SKM-1 treated with dmso at 0.1 percent for 144 hours (cell line): ENCODE data around the gene NUDC.
"Not testable (repeated sequence)": the region's sequence is repeated elsewhere in the genome, so short reads cannot be mapped to it uniquely, and the experiment has no call there.

Experiments used
- DNase-seq: peaks from one replicate; lab custom pipeline; 2025; ENCODE audit not compliant: unreplicated experiment; lab: John Stamatoyannopoulos, UW

The NUDC gene

DNA sequence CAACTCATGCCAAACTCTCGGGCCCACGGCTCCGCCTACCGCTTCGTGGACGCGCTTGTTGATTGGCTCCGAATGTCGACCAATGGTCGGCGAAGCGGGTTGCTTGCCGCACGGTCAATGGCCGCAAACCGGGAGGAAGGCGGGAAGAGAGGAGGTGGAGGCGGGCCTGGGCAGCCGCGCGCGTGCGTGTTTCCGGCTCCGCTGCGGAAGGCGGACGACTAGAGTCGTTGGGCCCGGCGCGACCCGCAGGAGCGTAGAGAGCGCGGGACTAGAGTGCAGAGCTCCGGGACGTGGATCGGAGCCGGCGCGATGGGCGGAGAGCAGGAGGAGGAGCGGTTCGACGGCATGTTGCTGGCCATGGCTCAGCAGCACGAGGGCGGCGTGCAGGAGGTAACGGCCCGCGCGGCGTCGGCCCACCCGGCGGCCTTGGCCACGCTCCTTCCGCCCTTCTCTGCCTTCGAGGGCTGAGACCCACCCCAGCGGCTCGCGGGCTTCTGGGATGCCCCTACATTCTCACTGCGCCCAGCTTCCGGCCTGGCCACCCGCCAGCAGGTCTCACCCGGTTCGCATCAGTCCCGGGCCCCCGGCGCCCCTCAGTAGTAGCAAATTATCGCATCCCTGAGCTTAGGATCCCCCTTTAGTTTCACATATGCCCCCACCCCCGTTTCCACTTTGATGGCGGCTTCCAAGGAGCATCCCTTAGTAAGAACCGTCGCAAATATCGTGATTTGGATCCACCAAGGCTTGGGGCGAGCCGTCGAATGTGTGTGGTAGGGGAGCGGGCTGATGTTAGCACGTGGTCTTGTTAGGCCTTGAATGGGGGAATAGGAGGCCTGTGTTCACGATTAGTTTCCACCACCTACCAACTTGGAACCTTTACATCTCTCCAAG lies at the start of gene NUDC:
Gene NUDC (plus strand): TSS at position 204 of the 891 bp plus-strand sequence. CDS start 106 bp downstream, at position 310.
- peak; percentile 93 for DNase-seq

DNA sequence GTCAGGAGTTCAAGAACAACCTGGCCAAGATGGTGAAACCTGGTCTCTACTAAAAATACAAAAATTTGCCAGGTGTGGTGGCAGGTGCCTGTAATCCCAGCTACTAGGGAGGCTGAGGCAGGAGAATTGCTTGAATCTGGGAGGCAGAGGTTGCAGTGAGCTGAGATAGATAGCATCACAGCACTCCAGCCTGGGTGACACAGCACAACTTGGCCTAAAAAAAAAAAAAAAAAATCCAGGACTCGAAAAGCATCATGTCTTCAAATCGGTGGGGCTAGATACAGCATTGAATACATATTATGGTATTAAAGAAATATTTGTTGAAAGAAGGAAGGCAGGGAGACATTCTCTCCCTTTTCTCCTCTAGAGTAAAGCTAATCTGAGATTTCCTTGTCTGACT lies 48.4 kb upstream of the NUDC start:
- not testable (repeated sequence) for DNase-seq

DNA sequence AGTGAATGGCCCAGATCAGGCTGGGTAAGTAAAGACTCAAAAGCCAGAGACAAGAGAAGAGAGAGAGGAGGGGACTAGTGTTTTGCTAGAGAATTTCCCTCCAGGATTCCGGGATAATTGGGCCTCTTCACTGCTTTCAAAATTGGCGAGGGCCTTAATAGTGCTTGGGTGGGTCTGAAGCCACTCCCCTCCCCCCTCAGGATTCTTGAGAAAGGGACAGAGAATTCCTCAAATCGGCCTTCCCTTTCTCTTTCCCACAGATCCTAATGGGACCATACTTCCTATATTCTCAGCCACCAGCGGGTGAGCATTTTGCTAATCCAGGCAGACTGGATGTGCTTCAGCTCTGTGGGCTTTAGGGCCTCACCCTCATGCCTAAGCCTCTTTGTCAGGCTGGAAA lies 46.6 kb upstream of the NUDC start:
- DNase-seq, result no peak

DNA sequence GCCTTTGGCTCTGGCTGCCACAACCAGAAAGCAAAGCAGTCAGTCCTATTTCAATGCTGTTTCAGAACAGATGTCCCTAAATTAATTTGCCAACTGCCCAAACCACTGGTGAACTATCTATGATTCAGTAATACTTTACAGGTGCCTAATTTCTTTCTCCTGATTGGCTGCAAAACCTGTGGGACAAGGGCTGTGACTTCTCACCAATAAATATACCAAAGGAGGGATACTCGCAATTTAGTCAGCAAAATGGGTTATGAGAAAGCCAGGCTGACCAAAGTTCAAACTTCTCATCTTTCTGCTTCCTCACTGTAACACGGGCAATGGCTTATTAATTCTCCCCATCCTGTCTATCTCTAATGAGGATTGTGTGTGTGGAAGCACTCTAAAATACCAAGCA lies 44.2 kb upstream of the NUDC start:
- no peak for DNase-seq

DNA sequence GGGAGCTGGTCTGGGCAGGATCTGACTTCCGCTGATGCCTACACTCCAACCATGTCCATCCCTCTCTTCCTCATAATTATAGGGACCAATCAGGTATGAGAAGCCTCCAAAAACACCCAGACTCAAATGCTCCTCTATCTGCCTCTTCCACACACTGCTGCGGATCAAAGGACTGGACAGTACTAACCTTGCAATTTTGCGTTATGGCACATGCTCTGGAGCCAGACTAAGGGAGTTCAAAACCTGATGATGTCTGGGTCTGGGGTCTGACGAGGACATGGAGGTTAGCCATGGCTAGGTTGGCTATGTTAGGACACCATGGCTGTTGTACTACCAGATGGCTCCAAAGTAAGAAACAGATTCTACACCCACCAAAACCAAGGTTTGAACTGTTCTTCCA lies 41.8 kb upstream of the NUDC start:
- DNase-seq, result no peak

DNA sequence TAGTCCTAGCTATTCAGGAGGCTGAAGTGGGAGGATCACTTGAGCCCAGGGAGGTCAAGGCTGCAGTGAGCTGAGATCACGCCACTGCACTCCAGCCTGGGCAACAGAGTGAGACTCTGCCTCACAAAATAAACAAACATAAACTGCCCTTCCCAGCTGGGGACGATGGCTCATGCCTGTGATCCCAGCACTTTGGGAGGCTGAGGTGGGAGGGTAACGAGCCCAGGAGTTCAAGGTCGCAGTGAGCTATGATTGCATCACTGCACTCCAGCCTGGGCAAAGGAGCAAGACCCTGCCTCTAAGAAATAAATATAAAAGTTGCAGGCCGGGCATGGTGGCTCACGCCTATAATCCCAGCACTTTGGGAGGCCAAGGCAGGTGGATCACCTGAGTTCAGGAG lies 39.9 kb upstream of the NUDC start:
- DNase-seq, result not testable (repeated sequence)

DNA sequence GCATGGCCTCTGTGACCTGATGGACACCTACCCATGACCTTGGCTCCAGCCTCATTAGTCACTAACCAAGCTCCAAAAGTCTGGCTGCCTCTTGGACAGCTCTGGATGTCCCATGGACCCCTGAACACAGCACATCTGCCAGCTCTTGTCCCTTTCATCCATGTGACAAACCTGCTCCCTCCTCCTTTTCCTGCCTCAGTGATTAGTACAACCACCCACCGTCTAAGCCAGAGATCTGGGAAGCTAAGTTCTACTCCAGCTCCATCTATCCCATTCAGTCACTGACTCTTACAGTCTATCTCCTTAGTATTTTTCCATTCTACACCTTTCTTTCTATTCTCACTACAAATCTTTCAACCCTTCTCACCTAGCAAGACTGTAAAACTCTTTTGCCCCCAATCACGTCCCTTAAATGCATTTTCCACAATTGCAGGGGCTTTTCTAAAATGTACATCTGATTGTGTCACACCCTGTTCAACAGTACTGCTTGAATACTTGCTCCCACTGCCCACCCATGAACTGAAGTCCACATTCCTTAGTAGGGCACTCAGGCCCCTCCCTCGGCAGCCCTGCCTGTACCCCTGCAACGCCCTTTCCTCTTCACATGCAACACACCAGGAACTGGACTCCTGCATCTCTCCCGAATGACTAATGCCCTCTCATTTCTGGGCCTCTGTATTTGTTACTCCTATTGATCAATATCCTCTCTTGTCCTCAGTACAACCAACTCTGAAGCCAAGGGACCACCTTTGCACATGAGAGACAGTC lies 38.7 kb upstream of the NUDC start:
- DNase-seq, result no peak

DNA sequence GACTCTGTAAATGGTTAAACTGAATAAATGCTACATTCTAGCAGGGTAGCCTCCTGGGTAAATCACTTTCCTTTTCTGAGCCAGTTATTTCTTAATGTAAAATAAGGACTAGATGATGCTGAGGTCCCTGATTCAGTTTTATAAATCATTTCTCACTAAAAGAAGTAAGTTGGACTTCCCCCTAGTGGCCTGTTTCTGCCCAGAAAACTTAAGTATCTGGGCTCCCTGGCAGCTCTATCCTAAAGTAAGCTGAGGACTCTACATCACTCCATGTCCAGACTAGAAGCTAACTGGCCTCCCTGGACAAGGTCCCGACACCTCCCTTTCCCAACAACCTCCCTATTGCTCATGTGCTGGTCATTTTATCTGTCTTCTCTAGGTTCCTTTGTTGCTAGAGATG lies 34.4 kb upstream of the NUDC start:
- peak; percentile 16 for DNase-seq

DNA sequence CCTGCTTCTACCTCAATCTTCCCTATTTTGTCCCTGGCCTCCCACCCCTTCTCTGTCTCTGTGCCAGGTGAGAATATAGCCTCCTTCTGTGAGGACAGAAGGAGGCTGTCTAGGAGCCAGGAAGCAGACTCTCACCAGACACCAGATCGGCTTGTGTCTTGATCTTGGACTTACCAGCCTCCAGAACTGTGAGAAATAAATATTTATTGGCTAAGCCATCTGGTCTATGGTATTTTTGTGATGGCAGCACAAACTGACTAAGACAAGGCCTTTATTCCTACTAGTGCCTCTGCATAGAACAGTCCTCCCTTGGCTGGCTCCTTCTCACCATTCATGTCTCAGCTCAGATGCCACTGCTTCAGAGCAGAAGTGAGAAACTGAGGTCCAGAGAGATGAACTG lies 33.3 kb upstream of the NUDC start:
- DNase-seq, result no peak

DNA sequence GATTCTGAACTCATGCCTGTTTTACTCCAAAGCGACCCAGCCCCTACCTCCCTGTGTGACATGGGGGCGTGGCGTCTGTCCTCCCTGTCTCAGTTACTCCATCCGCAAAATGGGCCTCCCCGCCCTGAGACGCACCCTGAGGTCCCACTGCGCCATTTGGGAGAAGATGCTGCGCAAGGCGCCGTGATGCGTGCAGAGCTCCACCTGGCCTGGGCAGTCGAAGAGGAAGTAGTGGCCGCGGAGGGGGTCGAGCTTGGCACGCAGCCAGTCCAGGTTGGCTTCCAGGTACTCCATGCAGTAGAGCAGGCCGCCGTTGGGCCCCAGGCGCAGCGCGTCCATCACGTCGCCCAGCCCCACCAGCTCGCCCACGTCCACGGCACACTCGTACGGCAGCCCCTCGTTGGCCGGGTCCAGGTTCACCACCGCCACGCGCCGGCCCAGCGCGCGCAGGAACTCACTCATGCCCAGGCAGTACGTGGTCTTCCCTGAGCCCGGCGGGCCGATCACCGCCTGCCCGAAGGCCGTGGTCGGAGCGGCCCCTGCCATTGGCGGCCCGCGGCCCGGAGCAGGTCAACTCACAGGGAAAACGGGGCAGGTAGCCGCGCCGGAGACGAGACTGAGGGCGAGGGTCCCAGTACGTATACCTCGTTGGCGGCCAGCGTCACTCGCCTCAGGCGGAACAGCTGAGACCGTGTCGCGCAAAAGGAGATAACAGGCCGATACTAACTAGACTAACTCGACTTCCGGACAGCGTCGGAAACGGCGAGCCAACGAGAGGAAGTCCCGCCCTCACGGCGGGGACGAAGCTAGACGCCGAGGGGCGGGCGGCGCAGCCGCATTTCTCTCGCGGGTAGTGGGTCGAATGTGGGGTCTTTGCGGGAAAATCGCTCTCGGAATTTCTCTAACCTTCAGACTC lies 31.7 kb upstream of the NUDC start, which contains the start of gene GPN2:
Gene GPN2 (minus strand): TSS at position 733 of the 916 bp plus-strand sequence. CDS start 187 bp downstream, at position 546.
- peak; percentile 71 for DNase-seq

DNA sequence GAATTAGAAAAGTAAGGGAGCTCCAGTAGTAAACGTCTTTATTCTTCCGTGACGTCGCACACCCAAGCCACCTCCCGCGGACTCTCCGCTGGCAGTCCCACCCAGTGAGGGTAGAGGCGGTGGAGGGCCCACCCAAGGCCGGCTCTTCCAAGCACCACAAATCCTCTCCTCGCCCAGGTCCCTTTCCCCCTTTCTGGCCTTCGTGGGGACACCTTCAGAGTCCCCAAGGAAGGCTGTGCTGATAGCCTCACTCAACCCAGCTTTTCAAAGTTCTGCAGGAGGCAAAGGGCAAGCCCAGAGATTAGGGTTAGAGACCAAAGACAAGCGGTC lies 31.1 kb upstream of the NUDC start:
- DNase-seq, result no peak

DNA sequence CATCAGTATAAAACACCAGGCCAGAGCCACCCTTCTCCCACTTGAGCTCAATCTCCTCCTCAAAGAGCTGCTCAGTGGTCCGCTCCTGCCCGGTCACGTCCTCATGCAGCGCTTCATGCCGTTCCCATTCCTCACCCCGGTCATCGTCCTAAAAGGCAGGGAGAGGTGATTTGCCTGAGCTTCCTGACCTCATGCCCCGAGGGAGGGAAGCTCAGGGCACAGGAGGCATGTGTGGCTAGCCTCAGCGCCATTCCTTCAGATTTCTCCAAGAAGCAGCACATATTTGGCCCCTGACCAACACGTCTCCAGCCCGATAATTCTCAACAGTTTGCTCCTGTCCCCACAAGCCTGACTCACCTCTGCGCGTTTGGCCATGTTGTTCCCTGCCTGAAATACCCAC lies 27.3 kb upstream of the NUDC start:
- DNase-seq, result no peak

DNA sequence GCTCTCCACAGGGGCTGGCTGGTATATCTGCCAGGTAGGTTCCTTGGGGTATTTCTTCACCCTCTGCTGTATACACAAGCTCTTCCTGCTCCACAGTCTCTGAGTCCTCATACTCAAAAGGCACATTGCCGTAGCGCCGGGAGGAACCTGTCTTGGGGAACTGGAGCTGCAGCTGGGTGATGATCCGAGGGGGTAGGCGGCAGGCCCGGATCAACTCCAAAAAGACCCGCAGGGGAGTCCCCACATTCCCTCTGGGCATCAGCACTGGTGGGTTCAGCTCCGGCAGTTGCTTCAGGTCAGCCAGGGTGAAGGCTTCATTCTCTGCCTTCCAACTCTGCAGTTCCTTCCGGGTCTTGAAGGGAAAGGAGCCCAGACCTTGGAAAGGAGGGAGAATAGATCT lies 24.2 kb upstream of the NUDC start:
- DNase-seq, result no peak

DNA sequence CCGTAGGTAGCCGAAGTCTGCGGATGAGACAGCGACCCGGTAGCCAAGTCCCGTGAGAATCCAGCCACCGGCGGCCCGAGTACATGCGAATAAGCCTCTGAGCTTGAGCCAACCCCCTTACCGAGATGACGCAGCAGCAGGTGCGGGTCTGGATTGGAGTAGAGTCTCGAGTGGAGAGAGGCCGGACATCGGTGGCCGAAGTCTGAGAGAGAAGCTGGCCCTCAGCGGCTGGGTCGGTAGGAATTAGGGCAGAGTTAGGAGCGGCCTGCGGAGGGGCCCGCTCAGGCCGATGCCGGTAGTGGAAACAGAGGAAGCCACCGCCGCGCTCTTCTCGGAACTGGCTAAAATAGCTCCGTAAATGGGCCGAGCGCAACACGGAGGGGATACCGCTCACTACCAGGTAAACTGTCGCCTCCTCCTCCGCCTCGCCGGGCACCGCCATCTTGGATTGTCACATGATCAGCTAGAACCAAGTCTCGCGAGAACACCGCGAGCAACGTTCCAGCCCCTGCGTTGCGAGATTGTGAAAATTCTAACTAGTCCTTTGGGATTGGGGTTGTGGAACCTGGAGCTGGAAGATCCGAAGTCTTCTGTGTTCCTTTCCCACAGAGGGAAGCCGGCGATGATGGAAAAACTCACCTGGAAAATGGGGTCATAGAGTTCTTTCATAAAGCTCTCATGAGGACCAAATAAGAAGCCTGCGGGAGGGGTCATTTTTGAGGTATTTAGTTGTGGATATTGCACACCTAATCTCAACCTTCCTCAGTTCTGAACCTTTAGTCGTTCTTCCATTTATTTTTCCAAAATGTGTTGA lies 21.3 kb upstream of the NUDC start, which contains the start of gene GPATCH3:
Gene GPATCH3 (minus strand): TSS at position 467 of the 814 bp plus-strand sequence. CDS start 25 bp downstream, at position 442.
- DNase-seq, result peak; percentile 69

DNA sequence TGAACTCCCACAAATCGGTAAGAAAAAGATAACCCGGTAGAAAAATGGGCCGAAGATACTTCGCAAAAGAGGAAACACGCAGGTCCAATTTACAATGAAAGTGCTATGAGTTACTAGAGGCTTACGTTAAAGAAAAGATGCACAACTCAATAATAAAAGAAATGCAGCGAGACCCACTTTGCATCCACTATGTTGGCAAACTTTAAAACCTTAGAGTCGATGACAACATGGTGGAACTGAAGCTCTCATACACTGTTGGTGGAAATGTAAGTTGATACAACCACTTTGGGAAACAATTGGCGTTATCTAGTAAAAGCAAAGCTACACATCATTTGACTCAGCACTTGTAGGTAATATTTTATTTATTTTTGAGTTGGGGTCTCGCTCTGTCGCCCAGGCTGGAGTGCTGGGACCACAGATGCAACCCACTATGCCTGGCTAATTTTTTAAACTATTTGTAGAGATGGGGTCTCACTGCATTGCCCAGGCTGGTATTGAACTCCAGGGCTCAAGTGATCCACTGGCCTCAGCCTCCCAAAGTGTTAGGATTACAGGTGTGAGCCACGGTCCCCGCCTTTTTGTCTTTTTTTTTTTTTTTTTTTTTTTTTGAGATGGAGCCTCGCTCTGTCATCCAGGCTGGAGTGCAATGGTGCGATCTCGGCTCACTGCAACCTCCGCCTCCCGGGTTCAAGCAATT lies 20.6 kb upstream of the NUDC start:
- DNase-seq, result no peak

DNA sequence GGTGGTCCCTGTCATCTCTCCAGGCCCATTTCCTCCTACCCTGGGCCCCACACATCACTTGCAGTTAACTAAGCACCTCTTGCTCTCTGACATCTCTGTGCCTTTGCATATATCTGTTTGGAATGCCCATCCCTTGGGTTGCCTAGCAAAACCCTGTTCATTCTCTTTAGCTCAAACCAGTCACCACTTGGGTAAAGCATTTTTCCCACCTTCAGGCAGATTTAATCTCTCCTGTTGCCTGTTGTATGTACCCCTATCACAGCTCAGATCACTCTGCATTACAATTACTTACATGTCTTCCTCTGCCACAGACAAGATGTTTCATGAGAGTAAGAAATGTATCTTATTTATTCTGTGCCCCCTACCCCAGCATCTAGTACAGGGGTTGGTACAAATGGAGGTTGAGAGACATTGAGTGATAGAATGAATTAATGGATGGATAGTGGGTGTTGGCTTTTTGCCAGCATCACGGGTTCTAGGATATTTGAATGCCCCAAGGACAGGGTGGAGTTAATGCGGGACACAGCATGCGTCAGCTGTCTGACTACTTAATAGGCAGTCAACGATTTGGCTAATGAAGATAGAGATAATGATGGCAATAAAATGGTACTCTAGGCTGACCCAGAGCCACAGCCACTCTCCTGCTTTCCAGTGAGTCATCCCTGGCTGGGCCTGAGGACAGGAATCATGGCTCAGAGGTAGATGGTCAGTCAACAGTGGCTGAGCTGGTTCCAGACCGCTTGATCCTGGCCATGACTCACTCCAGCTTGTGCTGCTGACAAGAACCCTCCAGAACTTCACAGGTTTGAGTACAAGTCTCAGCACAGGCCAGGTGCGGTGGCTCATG lies 14.2 kb upstream of the NUDC start:
- DNase-seq, result no peak

DNA sequence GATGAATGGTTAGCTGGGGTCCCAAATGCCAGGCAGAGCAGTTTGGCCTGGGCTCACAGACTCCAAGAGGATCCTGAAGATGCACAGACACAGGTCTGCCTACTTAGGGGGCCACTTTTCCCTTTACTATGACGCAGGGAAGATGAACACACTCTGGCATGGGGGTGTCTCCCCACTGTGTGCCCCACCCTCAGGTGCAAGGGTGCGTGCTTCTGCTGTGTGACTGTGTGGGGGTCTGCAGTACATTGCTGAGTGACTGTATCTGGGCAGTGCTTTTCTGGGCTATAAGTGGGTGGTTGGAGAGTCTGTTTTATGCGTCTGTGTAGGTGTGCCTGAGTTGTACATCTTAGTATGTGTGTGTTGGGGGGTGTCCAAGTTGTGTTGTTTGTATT lies 11.6 kb upstream of the NUDC start:
- DNase-seq, result no peak

DNA sequence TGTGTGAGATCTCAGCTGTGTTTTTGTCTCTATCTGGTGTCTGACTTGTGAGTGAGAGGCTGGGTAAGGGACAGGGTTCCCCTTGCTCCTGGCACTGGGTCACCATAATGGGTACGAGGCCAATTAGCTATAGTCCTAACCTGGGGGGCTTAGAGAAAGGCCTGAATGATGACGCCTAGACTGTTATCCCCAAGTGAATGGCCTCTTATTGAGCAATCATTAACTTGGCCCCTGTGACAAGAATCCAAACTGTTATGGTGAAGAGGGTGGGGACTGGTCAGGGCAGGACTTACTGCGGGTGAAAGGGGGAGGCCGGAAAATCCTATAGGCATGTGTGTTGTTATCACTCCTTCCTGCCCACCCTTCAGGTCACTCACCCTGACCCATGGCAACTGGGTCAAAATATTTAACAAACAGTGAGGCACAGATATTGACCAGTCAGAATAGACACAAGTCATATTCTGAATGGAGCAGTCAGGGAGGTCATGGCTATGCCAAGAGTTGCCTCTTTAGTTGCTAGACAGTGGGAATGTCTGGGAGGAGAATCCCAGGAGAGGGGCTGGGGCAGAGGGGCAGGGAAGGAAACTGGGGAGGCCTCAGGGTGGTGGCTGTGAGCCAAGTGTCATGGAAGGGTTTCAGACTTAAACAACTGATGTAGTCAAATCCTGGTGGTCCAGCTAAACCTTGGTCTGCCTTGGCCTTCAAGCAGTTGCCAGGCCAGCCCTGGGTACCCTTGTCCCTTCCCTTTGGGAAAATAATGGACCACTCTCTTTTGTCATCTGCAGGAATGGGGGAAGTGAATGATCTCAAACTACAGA lies 11.0 kb upstream of the NUDC start:
- no peak for DNase-seq
